Renal cortical epithelial cell (primary cell): ENCODE data around the gene TBC1D14. TPM values are rescaled to one million over a fixed set of nuclear protein-coding genes. Genes with fewer than 3 reads are reported as not detected.
A peak's percentile ranks its signal among the peaks of the same experiment; 100 is the strongest.
"Not testable (repeated sequence)": the region's sequence is repeated elsewhere in the genome, so short reads cannot be mapped to it uniquely, and the experiment has no call there.

ENCODE experiments used
- DNase-seq: peaks from one replicate; pipeline ENCODE4 v3.0.0-alpha.2; 2011; ENCODE audit warnings: low read depth
- total RNA-seq: library from RNA; depleted of rRNA; stranded (reverse); fragments of >200 nt; gene quantifications from 2 replicates; pipeline ENCODE4 v1.2.3, GENCODE V29; 2014

Gene TBC1D14
- total RNA-seq, 1 donor from 2014 or later, result 94.0 TPM

DNA sequence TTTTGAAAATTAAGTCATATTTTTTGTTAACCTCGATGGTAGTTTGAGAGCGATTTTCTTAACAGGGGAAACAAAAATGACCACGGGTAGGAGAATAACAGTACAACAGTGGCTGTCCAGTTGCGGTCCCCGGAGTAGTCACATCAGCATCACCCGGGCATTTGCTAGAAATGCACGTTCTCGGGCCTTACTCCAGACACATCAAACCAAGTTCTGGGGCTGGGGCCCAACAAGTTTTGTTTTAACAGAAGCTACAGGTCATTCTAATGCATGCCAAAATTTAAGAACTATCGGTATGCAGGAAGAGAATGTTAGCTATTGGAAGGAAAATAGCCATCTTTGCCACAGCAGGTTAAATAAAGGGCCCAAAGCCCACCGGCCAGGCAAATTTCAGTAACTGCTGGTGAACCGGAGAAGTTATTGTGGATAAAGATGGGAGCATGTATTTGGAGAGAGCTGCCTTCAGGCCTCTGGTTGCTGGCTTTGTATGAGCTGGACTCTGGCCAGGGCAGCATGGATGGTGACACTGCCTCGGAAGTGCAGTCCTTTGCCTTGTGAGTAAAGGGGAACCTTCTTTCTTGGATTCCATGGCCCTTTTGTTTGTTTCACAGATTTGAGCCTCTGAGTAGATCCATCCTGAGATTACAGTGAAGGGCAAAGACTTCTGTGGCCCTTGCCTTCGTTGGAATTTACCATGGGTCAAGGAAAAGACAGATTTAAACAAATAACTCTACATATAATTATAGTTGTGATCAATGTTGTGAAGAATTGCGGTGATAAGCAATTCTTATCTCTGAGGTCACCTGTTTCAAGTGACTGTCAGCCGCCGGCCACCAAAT lies 62.1 kb downstream of the TBC1D14 start:
- DNase-seq, result no peak

DNA sequence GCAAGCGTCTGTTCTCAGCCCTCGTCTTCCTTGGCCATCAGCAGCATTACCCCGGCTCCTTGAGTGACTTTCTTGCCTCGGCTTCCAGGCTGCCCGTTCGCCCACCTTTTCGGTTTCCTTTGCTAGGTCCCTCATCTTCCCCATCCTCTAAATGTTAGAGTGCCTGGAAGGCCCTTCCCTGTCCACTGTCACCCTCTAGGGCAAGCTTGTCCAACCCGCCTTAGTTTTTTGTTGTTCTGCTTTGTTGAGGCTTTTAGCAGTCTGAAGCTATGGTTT lies 62.7 kb downstream of the TBC1D14 start:
- no peak for DNase-seq

DNA sequence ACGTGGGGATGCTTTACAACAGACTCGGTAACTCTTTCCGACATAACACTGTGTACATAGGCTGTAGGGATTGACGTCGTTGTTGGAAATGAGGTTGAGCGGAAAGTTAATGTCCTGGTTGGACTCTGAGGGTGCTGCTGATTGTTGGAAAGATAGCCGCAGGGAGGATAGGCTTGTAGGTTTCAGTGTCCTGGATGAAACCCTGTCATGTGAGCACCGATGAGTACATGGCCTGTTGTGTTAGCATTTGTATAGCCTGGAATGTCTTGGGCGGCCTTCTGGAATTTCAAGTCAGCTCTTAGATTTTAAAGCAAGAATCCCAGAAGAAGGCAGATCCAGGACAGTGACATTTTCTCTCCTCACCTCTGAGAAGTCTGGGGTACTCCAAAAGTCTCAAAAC lies 63.3 kb downstream of the TBC1D14 start:
- peak; percentile 55 for DNase-seq

DNA sequence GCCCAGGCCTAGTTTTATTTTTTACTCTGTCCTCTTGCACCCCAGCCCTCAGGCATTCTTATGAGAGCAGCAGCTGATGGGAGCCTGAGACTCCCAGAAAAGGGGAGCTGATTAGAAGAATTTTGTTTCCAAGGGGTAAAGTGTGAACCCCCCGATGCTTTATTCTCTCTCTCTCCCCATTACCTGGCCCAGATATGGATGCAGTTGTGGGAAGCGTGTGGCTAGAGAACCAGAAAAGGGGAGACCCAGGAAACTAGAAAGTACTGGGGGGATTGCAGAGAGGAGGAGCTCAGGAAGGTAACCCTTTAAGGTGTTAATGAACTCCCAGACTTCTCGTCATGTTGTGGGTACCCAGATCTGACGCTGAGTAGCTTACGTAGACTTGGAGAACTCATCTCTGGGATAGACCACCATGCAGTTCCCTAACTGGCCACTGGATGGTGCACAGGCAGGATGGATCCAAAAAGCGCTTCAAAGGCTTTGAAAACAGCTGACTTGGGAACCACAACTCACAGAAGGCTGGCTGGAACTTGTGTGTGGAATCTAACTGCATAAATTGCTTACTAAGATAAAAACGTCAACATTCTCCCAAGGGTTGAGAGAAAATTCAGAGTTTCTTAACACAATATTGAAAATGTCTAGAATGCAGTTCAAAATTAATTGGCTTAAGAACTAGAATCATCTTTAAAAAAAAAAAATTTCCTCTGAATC lies 64.7 kb downstream of the TBC1D14 start:
- peak; percentile 82 for DNase-seq

DNA sequence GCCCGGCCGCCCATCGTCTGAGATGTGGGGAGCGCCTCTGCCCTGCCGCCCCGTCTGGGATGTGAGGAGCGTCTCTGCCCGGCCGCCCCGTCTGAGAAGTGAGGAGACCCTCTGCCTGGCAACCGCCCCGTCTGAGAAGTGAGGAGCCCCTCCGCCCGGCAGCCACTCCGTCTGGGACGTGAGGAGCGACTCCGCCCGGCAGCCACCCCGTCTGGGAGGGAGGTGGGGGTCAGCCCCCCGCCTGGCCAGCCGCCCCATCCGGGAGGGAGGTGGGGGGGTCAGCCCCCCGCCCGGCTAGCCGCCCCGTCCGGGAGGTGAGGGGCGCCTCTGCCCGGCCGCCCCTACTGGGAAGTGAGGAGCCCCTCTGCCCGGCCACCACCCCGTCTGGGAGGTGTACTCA lies 68.2 kb downstream of the TBC1D14 start:
- DNase-seq, result not testable (repeated sequence)

DNA sequence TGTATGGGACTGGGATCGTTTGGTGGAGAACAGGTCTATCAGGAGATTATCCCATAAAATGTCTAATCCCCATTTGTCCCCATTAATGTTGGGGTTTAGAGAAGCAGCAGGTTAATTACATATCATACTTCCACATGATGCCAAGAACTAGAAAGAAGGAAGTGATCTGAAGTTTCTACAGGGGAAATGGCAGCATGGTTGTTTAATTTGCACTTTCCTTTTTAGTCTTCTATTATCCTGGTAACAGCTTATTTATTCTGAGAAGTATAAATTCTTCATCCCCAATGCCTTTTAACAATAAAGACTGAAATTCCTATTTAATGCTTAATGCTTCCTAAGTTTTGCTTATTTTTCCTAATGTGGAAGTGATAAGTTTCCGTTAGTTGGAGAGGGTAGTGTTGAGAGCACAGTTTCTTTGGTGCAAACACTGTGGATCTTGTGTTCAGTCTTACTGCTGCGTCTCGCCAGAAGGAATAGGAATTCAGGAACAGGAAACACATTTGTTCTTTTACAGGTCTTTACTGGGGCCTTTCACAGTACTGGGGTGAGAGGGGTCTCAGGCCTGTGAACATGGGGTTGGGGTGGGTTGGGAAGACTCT lies 74.0 kb downstream of the TBC1D14 start:
- DNase-seq, result no peak

DNA sequence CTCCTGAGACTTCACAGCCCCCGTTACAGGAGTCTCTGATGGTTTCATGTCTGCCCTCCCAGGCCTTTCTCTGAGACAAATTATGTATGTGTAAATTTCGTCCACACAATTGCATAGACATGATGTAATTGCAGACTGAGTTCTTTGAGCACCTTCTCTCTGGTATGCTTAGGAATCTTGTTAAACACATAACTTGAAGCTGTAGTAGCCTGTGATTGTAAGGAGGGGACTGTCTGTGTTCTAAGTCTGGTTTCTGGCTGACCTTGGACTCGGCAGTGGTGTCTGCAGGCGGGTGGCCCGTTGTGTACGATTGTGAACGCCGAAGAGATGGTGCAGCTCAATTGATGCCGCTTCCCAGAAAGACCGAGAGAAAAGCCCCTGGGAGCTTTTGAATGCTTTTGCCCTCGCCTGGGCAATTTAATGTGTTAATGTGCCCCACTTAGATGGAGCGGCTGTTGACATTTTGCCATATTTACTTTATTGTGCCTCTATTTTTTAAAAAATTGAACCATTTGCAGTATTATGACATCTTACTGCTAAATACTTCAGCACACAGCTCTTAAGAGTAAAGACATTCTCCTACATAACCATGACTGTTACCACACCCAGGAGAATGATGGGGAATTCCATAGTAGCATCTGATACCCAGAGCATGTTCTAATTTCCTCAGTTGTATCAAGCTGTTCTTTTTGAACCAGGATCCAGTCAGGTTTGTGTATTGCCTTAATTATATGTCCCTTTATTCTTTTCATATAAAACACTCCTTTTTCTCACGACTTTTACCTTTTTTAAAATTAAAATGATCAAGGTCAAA lies 75.2 kb downstream of the TBC1D14 start:
- peak; percentile 31 for DNase-seq

DNA sequence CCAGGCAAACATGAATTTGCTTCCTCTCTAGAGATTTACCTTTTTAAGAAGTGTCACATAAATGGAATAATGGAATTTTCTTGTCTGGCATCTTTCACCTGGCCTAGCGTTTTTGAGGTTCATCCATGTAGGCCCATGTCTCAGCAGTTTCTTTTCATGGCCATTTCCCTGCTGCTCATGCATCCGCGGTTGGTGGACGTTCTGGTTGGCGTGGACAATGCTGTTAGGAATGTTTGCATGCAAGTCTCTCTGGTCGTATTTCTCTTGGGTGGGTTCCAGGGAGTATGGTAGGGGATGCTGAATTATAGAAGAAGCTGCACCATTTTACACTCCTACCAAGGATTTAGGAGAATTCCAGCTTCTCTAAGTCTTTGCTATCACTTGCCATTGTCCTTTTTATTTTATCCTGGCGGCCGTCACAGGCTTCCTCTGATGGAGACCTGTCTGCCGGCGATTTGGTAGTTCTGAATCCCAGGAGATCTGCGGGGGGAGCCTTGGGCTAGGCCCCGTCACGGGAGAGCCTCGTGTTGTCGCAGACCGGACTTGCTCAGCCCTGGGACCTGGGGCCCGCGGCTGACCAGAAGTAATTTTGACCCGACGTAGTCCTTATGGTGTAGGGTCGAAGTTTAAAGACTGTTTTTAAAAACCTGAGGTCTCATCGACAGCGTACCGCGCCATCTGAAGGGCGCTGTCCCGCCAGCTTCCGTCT lies 76.6 kb downstream of the TBC1D14 start:
- DNase-seq, result peak; percentile 25

DNA sequence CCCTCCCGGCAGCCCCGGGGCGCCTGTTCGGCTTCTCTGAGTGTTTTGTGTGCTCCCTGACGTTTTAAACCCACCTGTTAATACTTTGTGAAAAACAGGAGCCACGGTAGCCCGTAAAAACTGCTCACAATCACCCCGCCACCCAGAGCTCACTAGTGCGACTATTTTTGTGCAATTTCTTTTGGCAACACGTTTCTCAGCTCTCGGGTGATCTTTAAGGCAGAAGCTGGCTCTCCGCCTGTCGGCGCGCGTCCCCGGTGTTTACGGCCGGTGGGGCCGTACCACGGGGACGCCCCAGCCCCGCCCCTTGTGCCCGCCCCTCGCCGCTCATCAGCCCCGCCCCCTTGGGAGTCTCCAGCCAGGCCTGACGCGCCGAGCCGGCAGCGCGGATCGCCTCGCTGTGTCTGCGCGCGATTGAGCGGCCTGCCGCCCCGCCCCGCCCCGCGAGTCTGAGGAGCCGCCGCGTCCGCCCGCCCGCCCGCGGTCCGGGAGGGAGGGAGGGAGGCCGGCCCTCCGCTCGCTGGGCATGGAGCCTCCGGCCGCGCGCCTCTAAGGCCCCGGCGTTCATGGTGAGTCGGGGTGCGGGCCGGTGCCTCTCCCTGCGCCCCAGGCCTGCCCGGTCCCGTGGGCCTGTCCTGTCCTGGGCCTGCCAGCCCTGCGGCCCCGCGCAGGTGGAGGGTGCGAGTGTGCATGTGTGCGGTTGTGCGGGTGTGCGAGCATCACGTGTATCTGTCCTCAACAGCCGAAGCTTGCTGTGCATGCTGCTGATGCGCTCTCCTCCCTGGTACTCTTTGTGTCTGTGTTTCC lies 77.4 kb downstream of the TBC1D14 start:
- peak; percentile 60 for DNase-seq

DNA sequence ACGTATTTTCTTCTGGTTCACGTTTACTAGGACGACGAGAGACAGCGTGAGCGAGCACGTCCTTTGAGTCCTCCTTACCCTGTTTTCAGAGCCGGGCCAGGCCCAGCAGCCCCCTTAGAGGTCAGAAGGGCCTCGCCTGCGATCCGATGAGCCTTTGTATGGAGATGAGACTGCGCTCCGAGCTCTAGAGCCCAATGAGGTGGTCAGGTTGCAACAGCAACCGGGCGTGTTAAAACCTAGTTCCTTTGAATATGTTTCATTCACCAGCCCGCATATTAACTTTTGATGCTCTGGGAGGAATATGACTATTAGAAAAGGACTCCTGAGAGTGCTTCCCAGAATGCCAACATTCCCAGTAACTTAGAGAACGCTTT lies 77.9 kb downstream of the TBC1D14 start:
- DNase-seq, result no peak

DNA sequence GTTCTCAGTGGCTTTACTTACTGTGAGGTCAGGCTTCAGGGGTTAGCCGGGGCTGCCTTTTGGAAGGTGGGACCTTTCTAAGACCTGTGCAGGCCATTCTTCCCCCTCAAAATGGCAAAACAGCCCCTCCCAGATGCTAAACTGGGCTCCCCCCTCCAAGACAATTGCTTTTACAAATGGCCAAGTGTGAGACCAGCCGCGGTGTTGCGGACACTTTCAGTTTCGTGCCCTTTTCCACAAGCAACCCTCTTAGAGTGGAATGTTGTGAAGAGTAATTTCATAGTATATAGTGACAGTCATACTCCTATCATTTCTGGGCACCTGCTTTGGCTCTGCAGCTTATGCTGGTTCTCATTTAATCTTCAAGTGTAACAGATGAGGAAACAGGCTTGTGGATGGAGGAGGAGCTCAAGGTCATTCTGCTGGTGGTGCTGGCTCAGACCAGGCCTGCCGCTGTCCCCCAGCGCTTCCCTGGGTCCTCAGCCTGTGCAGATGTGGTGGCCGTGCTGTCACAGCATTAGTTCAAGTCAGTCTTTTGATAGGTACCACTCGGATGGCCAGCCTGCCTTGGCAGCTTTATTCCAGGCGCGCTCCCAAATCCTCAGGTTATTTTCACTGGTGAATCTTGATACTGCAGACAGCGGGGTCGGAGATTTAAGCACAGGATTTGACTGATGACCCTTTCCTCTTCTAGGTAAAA lies 78.5 kb downstream of the TBC1D14 start:
- DNase-seq, result no peak

DNA sequence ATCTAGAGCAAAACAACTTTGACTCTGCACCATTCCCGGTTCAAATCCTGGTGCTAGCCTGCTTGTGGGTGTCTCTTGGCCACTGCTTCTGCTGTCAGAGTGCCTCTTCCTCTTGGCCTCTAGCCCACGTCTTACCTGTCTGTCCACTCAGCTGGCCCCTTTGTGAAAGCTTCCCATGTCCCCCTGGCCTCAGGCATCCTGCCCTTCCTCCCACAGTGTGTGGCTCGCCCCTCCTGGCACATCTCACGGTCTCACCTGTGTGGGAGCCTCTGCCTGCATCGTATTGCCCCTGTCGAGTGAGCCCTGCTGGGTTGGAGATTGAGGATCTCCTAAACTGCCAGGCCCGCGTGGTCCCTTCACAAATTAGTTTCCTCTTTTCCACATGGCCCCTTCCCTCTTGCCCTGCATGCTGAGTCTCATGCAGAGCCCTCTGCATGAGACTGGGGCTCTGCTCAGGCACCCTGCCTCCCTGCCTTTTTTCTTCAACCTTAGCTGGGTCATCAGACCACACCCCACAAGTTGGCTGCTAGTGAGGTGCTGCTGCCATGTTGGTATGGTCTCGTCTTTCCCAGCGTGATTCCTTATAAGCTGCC lies 79.8 kb downstream of the TBC1D14 start:
- DNase-seq, result no peak

DNA sequence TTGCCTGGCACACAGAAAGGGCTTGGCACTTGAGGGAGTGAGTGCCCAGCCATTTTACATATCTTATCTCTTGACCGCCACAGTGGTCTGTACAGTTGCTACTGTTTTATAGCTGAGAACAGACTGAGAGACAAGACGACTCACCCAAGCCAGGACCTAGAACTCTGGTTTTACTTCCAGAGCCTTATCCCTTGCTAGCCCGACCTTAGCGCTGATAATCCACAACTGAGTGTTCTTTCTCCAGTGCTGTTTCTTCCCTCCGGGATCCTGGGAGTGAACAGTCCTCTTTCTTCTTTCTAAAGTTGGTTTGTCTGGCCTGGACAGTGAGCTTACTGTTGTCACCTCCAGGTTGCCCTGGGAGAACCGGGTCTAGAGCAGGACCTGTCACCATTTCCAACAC lies 81.0 kb downstream of the TBC1D14 start:
- DNase-seq, result no peak

DNA sequence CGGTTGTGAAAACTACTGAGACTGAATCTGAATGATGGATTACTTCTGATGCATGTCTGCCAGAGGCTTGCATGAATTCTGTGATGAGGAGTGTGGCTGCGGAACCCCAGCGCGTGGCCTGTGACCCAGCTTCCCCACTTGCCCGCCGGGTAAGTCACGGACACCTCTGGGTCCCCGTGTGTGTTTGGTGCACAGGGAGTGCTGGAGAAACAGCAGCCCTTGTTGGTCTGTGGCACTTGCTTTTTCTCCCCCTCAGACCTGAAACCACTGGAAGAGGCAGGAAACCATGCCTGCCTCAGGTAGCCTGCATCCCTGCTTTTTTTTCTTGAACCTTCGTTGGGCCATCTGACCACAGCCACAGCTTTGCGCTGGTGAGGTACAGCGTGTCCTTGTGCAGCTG lies 81.6 kb downstream of the TBC1D14 start:
- DNase-seq, result no peak

DNA sequence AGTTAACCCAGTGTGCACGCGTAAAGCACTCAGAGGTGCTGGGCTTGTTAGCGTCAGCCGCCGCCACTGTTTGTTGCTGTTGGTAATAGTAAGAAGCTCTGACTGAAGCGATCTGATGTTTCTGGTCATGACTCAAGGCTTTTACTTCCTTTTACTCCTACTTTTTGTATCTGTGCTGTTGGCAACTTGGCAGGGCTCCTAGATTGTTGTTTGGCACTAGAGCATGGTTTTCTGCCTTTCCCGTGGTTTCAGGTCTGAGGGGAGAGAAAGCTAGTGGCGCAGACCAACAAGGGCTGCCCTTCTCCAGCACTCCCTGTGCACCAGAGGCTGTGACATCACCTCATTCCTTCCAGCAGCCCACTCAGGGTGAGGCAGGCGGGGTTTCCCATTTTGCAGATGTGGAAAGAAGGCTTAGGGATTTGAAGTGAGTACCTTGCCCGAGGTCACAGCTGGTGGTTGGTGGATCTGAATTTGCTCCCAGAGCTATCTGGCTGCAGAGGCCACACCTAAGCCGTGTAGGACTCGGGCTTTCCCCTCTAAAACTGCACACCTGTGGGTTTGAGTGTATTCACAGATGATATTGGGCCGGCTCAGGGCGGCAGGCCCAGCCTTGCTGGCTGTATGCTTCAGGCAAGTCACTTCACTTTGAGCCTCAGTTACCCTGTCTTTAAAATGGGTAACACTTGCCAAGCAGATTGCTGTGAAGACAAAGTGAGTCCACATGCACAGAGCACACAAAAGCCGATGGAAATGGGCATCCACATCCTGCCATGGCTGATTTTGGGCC lies 82.3 kb downstream of the TBC1D14 start:
- peak; percentile 95 for DNase-seq

DNA sequence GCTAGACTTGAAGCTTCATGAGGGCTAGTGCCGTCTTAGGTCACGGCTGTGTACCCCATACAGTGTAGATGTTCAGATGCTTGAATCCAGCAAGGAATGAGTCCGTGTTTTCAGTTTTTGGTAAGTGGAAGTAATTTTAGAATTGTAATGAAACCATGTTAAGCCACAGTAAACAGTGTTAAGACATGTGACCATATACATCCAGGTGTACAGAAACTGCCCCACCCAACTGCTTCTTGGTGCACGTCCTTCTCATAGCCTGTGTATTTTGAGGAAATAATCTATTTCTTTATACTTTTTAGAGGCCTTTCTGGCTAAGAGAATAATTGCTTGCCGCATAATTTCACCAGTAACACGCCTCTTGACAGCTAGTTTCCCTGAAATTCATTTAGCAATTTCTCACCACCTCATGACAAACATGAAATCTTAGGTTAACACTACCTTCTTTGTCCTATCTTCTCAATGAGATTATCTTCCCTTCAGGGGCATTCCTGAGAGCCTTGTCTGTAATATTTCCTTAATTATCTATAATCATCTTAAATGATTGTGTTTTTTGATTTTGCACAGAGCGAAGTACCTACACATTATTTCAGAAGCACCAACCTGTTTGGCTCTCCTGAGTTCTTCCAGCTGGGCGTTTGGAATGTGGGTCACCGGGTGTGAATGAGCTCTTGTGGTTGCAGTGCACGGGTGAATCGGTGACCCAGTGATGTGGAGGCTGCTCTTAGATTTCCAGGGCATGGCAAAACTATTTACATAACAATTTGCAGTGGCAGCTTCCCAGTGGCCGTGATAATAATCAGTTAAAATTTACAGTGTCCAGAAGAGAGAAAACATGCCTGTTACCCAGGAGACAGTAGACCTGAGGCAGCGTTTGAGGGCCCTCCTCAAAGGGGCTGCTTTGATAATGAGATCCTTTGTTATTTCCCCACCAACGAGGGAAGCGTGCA lies 83.4 kb downstream of the TBC1D14 start:
- peak; percentile 64 for DNase-seq

DNA sequence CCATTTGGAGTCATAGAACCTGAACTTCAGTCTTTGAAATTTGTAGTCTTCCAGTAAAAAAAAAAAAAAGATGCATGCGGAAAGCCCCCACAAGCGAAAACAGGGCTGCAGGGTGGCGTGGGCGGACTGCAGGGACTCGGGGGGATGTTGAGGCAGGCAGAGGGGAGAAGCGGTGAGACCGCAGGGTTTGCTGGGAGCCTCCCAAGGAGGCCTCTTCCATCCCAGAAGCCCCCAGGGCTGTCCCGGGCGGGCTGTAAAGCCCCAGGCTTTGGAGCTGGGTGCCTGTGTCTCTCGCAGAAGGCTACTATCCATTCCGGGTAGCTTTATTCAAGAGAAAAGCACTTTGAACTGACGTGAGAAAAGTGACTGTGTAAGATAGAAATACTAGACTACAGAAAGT lies 86.9 kb downstream of the TBC1D14 start:
- DNase-seq, result no peak
